ENCODE data around the gene HSPB6. TPM values are rescaled to one million over a fixed set of nuclear protein-coding genes. Genes with fewer than 3 reads are reported as not detected.
"Not testable (repeated sequence)": the region's sequence is repeated elsewhere in the genome, so short reads cannot be mapped to it uniquely, and the experiment has no call there.

HSPB6 gene
- total RNA-seq, 1 donor from 2014 or later, result 7.0 TPM

DNA sequence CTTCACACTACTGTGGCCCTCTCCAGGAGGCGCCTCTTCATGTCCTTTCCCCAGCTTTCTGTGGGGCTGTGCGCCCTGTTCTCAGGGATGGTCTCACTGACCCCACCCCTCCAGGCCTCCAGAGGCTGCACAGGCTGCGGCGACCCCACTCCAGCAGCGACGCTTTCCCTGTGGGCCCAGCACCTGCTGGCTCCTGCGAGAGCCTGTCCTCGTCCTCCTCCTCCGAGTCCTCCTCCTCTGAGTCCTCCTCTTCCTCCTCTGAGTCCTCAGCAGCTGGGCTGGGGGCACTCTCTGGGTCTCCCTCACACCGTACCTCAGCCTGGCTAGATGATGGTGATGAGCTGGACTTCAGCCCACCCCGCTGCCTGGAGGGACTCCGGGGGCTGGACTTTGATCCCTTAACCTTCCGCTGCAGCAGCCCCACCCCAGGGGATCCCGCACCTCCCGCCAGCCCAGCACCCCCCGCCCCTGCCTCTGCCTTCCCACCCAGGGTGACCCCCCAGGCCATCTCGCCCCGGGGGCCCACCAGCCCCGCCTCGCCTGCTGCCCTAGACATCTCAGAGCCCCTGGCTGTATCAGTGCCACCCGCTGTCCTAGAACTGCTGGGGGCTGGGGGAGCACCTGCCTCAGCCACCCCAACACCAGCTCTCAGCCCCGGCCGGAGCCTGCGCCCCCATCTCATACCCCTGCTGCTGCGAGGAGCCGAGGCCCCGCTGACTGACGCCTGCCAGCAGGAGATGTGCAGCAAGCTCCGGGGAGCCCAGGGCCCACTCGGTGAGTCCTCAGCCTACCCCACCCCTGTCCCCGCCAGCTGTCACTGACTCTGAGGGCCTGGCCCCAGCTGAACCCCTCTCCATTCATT lies 29.7 kb upstream of the HSPB6 start:
- no peak for DNase-seq (ENCODE audit: low spot score)
- no peak for ATAC-seq

DNA sequence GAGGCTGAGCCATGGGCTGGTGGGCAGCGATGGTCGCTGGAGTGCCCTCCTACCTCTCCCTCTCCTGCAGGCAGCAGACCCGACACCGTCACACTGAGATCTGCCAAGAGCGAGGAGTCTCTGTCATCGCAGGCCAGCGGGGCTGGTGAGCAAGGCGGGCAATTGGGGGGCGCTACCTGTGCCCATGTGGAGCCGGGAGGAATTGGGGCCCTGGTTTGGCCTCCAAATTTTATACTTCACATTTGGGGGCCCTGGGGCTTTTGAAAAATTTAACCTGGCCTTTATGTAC lies 28.5 kb upstream of the HSPB6 start:
- ATAC-seq (no peak), DNase-seq (ENCODE audit: low spot score) (no peak)

DNA sequence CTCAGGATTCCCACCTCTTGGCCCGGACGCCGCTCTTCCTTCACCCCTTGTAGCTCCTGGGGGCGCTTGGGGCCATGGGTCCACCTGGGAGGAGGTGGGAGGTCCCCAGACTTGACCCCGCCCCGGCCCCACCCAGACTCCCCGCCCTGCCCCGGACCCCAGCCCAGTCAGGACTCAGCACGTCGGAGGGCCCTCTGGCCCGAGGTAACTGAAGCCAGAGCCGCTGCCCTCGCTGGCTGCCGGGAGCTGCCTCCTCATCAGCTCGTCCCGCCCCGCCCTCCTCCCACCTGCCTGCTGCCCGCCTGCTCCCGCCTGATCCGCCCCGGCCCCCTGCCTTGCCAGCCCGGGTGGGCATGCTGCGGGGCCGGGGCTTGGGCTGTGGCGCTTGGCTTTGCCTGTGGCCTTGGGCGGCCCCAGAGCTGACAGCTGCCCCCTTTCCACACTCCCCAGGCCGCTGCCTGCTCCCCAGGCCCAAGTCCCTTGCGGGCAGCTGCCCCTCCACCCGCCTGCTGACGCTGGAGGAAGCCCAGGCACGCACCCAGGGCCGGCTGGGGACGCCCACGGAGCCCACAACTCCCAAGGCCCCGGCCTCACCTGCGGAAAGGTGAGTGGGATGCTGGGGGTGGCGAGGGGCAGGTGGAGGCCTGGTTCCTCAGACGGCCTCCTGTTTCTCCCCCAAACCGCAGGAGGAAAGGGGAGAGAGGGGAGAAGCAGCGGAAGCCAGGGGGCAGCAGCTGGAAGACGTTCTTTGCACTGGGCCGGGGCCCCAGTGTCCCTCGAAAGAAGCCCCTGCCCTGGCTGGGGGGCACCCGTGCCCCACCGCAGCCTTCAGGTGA lies 27.9 kb upstream of the HSPB6 start:
- ATAC-seq, result no peak
- no peak for DNase-seq (ENCODE audit: low spot score)

DNA sequence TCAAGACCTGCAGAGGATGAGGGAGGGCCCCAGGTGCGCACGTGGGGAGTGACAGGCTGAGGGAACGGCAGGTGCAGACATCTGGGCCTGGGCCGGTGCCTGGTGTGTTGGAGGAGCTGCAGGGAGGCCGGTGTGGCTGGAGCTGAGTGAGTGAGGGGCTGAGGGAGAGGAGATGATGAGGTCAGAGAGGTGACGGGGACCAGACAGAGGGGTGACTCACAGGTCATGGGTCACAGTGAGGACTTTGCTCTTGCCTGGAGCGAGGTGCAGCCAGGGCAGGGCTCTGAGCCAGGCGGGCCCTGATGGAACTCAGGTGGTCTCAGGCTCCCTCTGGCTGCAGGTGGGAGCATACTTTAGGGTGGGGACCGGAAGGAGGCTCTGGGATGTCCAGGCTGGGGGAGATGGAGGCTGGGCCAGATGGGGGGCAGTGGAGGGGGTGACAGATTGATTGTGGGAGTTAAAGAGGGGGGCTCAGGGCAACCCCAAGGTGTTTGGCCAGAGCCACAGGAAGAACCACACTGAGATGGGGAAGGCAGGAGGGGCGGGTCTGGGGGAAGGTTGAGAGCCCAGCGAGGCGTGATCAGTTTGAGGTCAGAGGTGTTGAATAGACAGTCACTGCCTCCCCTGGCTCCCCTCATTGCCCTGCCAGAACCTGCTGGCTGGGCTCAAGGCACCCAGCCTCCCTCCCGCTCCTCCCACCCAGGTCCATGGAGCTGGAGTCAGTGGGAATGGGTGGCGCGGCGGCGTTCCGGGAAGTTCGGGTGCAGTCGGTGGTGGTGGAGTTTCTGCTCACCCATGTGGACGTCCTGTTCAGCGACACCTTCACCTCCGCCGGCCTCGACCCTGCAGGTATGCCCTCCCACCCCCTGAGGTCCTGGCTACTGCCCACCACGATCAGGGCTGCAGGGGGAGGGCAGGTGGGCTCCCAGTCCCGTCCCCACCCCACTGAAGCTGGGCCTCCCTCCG lies 26.9 kb upstream of the HSPB6 start:
- DNase-seq (ENCODE audit: low spot score) (no peak), ATAC-seq (no peak)

DNA sequence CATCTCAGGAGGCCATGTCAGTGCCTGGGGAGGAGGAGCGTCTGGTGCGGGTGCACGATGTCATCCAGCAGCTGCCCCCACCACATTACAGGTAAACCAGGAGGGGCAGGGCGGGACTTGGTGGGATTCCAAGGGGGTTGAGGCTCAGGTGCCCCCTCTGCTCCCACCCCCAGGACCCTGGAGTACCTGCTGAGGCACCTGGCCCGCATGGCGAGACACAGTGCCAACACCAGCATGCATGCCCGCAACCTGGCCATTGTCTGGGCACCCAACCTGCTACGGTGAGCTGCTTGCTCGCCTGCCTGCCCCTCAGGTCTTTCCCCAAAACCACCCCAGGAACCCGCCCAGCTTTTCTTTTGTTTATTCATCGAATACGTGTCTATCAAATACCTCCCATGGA lies 25.8 kb upstream of the HSPB6 start:
- DNase-seq (ENCODE audit: low spot score) (no peak), ATAC-seq (no peak)

DNA sequence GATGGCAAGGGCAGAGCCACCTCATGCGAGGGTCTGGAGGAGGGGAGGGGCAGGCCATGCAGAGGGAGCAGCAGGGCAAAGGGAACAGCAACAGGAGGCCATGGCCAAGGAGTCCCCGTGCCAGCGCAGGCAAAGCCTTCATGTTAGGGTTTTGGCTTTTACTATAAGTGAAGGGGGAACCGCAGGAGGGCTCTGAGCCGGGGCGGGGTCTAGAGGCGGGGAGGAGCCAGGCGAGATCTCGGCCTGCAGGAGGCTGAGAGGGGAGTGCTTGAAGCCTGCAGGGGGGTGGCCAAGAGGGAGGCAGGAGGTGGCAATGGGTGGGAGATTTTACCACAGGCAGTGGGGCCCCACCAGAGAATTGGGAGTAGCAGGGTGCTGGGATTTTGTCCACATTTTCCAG lies 24.8 kb upstream of the HSPB6 start:
- ATAC-seq (no peak), DNase-seq (ENCODE audit: low spot score) (no peak)

DNA sequence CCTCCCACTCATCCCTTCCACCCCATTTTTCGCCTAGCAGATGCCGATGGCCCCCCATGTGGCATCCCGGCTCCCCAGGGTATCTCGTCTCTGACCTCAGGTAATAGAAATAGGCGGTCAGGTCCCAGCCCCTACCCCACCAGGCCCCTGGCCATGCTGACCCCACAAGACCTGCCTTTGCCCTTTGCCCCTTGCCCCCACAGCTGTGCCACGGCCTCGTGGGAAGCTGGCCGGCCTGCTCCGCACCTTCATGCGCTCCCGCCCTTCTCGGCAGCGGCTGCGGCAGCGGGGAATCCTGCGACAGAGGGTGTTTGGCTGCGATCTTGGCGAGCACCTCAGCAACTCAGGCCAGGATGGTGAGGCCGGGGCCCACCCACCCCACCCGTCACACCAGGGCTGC lies 23.9 kb upstream of the HSPB6 start:
- no peak for ATAC-seq

DNA sequence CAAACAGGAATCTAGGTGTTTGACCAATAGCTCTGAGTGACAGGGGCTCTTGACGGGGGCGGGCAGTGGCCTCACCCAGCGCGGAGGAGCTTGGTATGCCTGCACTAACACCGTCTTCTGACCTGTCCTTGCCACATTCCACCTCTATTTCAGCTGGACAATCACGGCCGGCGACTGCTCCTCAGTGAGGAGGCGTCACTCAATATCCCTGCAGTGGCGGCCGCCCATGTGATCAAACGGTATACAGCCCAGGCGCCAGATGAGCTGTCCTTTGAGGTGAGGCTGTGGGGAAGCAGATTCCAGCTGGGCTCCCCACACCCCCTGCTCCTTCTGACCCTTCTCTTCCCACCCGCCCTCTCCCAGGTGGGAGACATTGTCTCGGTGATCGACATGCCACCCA lies 23.2 kb upstream of the HSPB6 start:
- ATAC-seq (no peak), DNase-seq (ENCODE audit: low spot score) (no peak)

More for the DNA sequence above, 23.9 kb upstream of the HSPB6 start:
- DNase-seq (ENCODE audit: low spot score), result no peak

DNA sequence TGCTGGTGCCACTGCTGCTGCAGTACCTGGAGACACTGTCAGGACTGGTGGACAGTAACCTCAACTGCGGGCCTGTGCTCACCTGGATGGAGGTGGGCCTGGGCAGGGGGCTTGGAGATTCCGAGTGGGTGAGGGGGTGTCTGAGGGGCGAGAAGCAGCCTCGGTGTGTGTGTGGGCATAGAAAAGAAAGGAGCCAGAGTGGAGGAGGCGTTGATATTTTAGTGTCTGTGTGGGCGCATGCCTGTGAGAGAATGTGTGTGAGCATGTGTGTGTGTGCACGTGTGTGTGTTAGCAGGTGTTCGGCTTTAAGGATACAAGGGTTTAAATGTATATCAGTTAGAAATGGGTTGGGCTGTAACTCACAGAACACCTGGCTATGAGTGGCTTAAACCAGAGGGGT lies 22.2 kb upstream of the HSPB6 start:
- ATAC-seq, result no peak
- DNase-seq (ENCODE audit: low spot score), result no peak

DNA sequence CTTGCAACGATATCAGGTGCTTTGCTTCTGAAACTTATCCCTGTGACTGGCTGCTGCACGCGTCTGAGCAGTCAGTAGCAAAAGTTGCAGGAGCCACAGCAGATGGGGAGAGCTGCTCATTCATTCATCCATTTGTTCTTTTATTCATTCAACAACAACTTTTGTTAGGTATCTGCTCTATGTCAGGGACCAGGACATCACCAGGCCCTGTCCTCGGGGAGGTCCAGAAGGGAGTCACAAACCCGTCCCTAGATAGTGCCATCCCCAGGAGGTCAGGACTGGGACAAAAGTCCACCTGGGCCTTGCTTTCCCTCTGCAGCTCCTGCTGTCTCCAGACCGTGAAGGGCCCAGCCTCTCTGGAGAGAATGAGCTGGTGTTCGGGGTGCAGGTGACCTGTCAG lies 21.1 kb upstream of the HSPB6 start:
- ATAC-seq, result no peak
- DNase-seq (ENCODE audit: low spot score), result no peak

DNA sequence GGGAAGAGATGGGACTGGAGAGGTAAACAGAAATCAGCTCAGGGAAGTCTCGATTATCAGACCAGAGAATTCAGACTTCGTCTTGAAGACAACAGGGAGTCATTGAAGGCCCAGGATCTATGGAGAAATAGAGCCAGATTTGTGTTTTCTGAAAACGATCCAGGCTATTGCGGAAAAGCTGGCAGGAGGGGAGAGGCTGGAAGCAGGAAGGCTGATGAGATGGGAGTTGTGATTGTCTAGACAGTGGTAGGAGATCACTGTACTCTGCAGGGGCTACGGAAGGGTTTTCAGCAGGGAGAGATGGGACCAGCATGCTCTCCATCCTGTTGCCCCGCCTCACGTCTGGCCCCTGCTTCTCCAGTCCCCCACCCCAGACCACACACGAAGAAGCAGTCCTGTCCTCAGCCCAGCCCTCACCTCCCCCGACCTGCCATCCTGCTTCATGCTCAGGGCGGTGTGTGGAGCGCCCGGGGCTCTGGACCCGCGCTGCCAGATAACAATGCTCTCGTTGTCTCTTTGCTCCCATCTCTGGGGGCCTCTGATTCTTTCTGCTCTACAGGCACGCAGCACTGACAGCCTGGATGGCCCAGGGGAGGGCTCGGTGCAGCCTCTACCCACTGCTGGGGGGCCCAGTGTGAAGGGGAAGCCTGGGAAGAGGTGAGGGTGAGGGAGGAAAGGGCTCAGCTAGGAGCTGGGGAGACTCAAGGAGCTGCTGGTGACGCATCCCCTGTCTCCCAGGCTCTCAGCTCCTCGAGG lies 20.4 kb upstream of the HSPB6 start:
- ATAC-seq, result no peak
- DNase-seq (ENCODE audit: low spot score), result no peak

DNA sequence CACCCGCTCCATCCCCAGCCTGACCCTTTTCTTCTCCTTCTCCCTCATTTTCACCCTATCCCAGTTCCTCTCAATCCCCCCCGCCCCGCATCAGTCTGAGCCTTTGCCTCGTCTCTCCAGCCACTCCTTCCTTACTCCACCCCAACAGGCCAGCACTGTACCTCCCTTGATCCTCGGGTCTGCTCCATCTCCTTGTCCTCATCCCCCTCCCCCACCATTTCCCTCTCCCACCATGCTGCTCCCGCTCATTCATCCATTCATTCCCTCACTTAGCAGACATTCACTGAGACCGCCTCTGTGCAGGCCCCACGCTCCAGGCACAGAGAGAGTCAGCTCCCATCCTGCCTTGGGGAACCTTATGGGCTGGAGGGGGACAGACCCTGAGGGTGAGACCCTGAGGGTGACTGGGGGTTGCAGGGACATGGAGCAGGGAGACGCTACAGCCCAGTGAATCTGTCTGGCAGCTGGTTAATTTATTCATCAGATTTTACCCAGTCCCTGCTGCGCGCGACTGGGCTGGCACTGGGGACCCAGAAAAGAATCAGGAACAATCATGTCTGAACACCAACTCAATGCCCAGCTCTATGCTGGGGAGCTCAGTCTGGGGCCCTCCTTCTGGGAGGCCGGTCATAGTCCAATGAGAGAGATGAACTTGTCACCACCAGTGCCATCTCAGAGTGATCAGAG lies 19.4 kb upstream of the HSPB6 start:
- DNase-seq (ENCODE audit: low spot score) (no peak), ATAC-seq (no peak)

DNA sequence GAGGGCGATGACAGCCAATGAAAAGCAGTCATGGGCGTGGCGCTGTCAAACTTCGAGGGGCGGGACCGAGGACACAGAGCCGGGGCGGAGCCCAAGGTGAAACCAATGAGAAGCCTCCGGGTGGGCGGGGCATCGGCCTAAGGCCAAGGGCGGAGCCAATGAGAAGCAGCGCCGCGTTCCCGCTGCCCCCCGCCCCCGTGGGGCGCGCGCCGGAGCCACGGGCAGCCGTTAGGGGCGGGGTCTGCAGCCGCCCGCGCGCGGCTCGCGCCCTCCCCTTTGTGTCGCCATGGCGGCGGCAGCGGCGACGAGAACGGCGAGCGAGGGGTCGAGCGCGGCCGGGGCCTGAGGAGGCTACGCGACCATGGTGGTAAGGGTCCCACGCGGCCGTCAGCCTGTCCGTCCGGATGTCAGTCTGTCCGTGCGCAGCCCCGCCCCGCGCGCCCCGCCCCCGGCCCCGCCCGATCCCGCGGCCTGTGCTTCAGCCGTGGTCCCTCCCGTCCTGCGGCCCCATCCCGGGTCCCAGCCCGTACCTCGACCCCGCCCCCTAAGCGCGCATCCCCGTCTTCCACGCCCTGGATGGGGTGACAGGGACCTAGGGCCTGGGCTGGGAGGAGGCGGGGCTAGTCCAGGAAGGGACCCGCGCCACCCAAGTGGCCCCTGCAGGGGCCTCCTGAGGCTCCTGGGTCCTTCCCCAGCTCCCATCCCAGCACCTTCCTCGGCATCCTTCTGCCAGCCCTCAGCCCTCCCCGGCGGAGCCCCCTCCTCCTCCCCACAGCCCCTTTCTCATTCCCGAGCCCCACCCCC lies 18.7 kb upstream of the HSPB6 start, which contains the start of gene ARHGAP33:
Gene ARHGAP33 (plus strand): TSS at position 267 of the 804 bp plus-strand sequence. CDS start 95 bp downstream, at position 362.
- ATAC-seq (peak; percentile 99), DNase-seq (ENCODE audit: low spot score) (peak; percentile 98)

DNA sequence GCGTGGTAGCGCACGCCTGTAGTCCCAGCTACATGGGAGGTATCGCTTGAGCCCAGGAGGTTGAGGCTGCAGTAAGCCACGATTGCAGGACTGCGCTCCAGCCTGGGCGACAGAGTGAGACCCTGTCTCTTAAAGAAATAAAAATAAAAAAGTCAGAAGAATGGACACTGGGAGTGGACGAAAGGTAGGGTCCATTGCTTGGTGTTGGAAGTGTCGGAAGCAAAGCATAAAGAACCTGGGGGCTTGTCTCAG lies 18.1 kb upstream of the HSPB6 start:
- peak; percentile 11 for ATAC-seq
- DNase-seq (ENCODE audit: low spot score), result no peak

DNA sequence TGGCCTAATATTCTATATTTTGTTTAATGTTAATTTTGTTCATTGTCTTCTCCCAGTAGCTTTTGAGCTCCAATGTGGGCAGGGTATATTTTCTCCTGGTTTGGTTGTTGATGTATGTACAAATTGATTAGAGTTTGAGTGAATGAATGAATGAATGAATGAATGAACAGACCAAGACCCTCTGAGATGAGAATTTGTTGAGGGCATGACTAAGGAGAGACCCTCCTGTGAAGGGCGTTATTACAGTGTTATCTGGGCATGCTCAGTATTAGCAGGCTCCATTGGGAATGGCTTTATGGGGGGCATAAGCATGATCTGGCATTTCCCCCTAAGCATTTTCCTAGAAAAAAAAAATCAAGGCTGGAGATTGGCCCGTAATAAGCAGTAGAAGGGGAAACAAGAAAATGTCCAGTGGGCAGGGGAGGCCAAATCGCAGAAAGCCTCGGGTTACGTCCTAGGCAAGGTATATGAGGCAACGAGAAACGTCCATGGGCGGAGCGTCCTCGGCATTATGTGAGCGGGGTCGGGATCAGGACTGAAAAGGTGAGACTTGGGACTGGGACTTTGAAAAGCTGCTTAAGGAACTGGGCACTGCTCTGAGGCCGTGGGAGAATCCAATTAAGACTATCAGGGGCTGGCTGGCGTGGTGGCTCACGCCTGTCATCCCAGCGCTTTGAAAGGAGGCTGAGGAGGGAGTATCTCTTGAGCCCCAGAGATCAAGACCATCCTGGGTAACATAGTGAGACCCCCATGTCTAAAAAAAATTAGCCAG lies 17.6 kb upstream of the HSPB6 start:
- ATAC-seq (no peak), DNase-seq (ENCODE audit: low spot score) (no peak)

DNA sequence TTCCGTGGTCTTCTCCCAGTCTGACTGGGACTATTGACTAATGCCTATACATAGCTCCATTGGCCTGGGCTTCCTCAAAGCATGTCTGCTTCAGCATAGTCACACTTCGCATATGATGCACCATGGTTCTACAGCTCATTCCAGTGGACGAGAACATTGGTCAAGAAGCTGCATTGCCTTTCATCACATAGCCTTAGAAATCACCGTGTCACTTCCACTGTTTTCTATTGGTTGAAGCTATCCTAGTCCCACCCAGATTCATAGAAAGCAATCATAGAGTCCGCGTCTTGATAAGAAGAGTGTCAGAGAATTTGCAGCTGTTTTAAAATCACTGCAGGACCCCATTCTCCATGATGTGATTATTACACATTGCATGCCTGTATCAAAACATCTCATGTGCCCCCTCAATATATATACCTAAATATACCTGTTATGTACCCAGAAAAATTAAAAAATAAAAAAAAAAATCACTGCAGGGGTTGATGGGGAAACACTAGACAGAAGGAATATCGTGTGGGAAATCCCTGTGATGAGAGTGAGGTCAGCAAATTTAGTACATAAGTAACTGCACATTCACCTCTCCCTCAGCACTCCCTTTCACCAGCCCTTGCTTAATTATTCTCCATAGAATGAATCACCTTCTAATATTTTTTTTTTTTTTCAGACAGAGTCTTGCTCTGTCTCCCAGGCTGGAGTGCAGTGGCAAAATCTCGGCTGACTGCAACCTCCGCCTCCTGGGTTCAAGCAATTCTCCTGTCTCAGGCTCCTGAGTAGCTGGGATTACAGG lies 16.4 kb upstream of the HSPB6 start:
- no peak for DNase-seq (ENCODE audit: low spot score)

DNA sequence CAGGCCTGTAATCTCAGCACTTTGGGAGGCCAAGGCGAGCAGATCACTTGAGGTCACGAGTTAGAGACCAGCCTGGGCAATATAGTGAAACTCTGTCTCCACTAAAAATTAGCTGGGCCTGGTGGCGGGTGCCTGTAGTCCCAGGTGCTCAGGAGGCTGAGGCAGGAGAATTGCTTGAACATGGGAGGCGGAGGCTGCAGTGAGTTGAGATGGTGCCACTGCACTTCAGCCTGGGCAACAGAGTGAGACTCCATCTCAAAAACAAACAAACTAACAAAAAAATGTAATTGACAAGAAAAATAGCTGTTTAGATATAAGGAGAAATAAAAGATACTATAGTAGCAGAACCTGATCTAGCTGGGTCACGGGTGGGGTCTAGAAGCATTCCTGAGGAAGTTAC lies 15.5 kb upstream of the HSPB6 start:
- DNase-seq (ENCODE audit: low spot score), result not testable (repeated sequence)

More for the DNA sequence above, 16.4 kb upstream of the HSPB6 start:
- no peak for ATAC-seq

DNA sequence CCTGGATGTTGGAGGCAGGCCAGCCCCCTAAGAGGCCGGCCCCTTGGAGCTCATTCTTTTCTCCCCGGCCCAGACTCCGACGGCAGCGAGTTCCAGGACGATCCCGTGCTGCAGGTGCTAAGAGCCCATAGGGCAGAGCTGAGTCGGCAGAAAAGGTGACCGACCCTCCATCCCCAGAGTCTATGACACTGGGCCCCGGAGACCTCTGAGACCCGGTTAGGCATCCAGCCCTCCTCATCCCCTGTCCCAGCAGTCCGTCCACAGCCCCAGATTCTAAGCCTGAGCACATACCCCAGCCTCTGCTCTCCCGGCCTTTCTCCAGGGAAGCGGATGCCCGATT lies 11.2 kb upstream of the HSPB6 start:
- no peak for DNase-seq (ENCODE audit: low spot score)
- ATAC-seq, result no peak

More for the DNA sequence above, 15.5 kb upstream of the HSPB6 start:
- ATAC-seq, result not testable (repeated sequence)

Data from left lobe of liver (tissue), 2 donors.